Spinal cord (tissue), 10 donors: ENCODE data around the gene FGD2. TPM values are rescaled to one million over a fixed set of nuclear protein-coding genes. Genes with fewer than 3 reads are reported as not detected.

Experiments
- DNase-seq, 6 donors: peaks; one replicate each; pipeline versions ENCODE4 v3.0.0 to v3.0.0-alpha.2; 2013 to 2015; ENCODE audit warnings: low spot score in 6 of 6, low read depth in 4 of 6
- H3K27ac ChIP-seq: one replicate; pipeline ENCODE4 v1.5.1; 2013; ENCODE audit warnings: low read depth, low read length, control low read depth
- H3K27me3 ChIP-seq: one replicate; pipeline ENCODE4 v1.6.1; 2013; ENCODE audit warnings: low read length; ENCODE audit not compliant: control insufficient read depth, insufficient read depth
- H3K36me3 ChIP-seq: one replicate; pipeline ENCODE4 v1.6.1; 2013; ENCODE audit warnings: low read length; ENCODE audit not compliant: control insufficient read depth, insufficient read depth
- H3K4me1 ChIP-seq: one replicate; pipeline ENCODE4 v1.6.1; 2013; ENCODE audit warnings: low read length; ENCODE audit not compliant: control insufficient read depth, insufficient read depth
- H3K4me3 ChIP-seq: one replicate; pipeline ENCODE4 v1.5.1; 2013; ENCODE audit warnings: low read depth, low read length, control low read depth
- H3K9me3 ChIP-seq: one replicate; pipeline ENCODE4 v1.6.1; 2013; ENCODE audit warnings: low read length; ENCODE audit not compliant: control insufficient read depth, insufficient read depth
- WGBS: methylation state at CpG from one replicate; pipeline ENCODE4 v1.1.5; 2013; ENCODE audit warnings: missing lambda C conversion rate; ENCODE audit not compliant: insufficient coverage; 5-methylcytosine and 5-hydroxymethylcytosine counted together
- long read RNA-seq, 4 donors: transcript quantifications; one replicate each; lab custom pipeline, GENCODE V29; 2026
- polyA plus RNA-seq, 2 donors: library from polyadenylated mRNA; unstranded; fragments of 120-200 nt; gene quantifications; one replicate each; pipeline ENCODE4 v1.2.1, GENCODE V29; 2013; ENCODE audit not compliant: insufficient read length in 2 of 2
- total RNA-seq, 2 donors: library from RNA; depleted of rRNA in 1 of 2; stranded (reverse); fragments of 120-200 nt in 1 of 2; fragments of >200 nt in 1 of 2; gene quantifications; one replicate each; pipeline versions ENCODE4 v1.2.3 to v1.2.4, GENCODE V29; 2013 to 2014
- donor health status: healthy.

The FGD2 gene
- total RNA-seq (1 to 10 TPM; 5.5 to 6.7 TPM), polyA plus RNA-seq (1 to 10 TPM; 8.4 to 9.6 TPM)
- long read RNA-seq, donor 1: 0 reads
- long read RNA-seq, donor 2: 0 reads
- long read RNA-seq, donor 3: 0 reads
- long read RNA-seq, donor 4, partial matches to known transcripts: 0 of 1 reads
- long read RNA-seq, donor 4, other reads (novel, unspliced or antisense): 0 of 1 reads

GRCh38 chr6:37005061-37005810, at the start of gene FGD2:
Gene FGD2, plus strand, starts transcription at chr6:37005655. Its CDS starts 163 bp downstream, at chr6:37005818.
- WGBS: 70% methylated on average over 9 of the region's 14 CpGs
- no peak for DNase-seq
- no peaks in the 10 kb centered on the region for H3K4me1 ChIP-seq
- no peaks in the 10 kb centered on the region for H3K36me3 ChIP-seq
- no peaks in the 10 kb centered on the region for H3K27me3 ChIP-seq
- no peak within 1 kb of the TSS for H3K27ac ChIP-seq
- H3K9me3 ChIP-seq: no peaks in the 10 kb centered on the region
- H3K4me3 ChIP-seq: no peak within 1 kb of the TSS

- Histone ChIP-seq H3K4me3 (no peak overlapping the region), H3K4me1 (peaks cover 17% of the 10 kb centered on the region), H3K27ac (no peak overlapping the region), H3K9me3 (no peaks in the 10 kb centered on the region), H3K36me3 (no peaks in the 10 kb centered on the region), H3K27me3 (no peaks in the 10 kb centered on the region)
- no peak for DNase-seq
- 76% methylated on average over 7 of the region's 9 CpGs for WGBS
Observed at GRCh38 chr6:36955671-36956445, 49.6 kb upstream of the FGD2 start.

- no peak for DNase-seq
- Histone ChIP-seq H3K4me3 (no peak overlapping the region), H3K9me3 (no peaks in the 10 kb centered on the region), H3K36me3 (no peaks in the 10 kb centered on the region), H3K4me1 (peaks cover 17% of the 10 kb centered on the region), H3K27me3 (no peaks in the 10 kb centered on the region), H3K27ac (no peak overlapping the region)
Observed at GRCh38 chr6:36956446-36956820, 49.0 kb upstream of the FGD2 start.

- no peaks in the 10 kb centered on the region for H3K36me3 ChIP-seq
- H3K27me3 ChIP-seq: no peaks in the 10 kb centered on the region
- no peak for DNase-seq
- peaks cover 25% of the 10 kb centered on the region for H3K4me1 ChIP-seq
- no peaks in the 10 kb centered on the region for H3K9me3 ChIP-seq
- no peak overlapping the region for H3K4me3 ChIP-seq
- no peak overlapping the region for H3K27ac ChIP-seq
- WGBS: 94% methylated on average over 7 of the region's 9 CpGs
Observed at GRCh38 chr6:36957773-36958271, 47.6 kb upstream of the FGD2 start.

GRCh38 chr6:36958775-36959554, 46.5 kb upstream of the FGD2 start:
- no peak overlapping the region for H3K27ac ChIP-seq
- DNase-seq: no peak
- H3K36me3 ChIP-seq: peaks cover 2% of the 10 kb centered on the region
- peaks cover 37% of the 10 kb centered on the region for H3K4me1 ChIP-seq
- 80% methylated on average over 44 of the region's 44 CpGs for WGBS
- H3K9me3 ChIP-seq: no peaks in the 10 kb centered on the region
- H3K27me3 ChIP-seq: no peaks in the 10 kb centered on the region
- no peak overlapping the region for H3K4me3 ChIP-seq

- H3K4me3 ChIP-seq: no peak overlapping the region
- WGBS: 95% methylated on average over 13 of the region's 17 CpGs
- H3K27ac ChIP-seq: no peak overlapping the region
- peak in 1 of 6 donors; percentile 77 for DNase-seq
- peaks cover 5% of the 10 kb centered on the region for H3K36me3 ChIP-seq
- peaks cover 40% of the 10 kb centered on the region for H3K4me1 ChIP-seq
- H3K27me3 ChIP-seq: no peaks in the 10 kb centered on the region
- H3K9me3 ChIP-seq: no peaks in the 10 kb centered on the region
Observed at GRCh38 chr6:36959555-36960250, 45.8 kb upstream of the FGD2 start.

- peaks cover 29% of the 10 kb centered on the region for H3K4me1 ChIP-seq
- H3K9me3 ChIP-seq: no peaks in the 10 kb centered on the region
- no peaks in the 10 kb centered on the region for H3K27me3 ChIP-seq
- H3K27ac ChIP-seq: no peak overlapping the region
- H3K4me3 ChIP-seq: no peak overlapping the region
- DNase-seq: no peak
- 67% methylated on average over 30 of the region's 40 CpGs for WGBS
- peaks cover 8% of the 10 kb centered on the region for H3K36me3 ChIP-seq
Observed at GRCh38 chr6:36961441-36962435, 43.7 kb upstream of the FGD2 start.

- peaks cover 29% of the 10 kb centered on the region for H3K4me1 ChIP-seq
- WGBS: 35% methylated on average over 11 of the region's 12 CpGs
- DNase-seq: peak; percentile 38 to 96 (median 68)
- H3K9me3 ChIP-seq: no peaks in the 10 kb centered on the region
- H3K27ac ChIP-seq: no peak overlapping the region
- H3K27me3 ChIP-seq: no peaks in the 10 kb centered on the region
- peaks cover 16% of the 10 kb centered on the region for H3K36me3 ChIP-seq
- no peak overlapping the region for H3K4me3 ChIP-seq
Observed at GRCh38 chr6:36962874-36963273, 42.6 kb upstream of the FGD2 start.
